NCI-H82 treated with DMSO at 0.1 percent for 48 hours (cell line): ENCODE measurements around the gene RAB5B.
"Not testable (repeated sequence)": the region's sequence is repeated elsewhere in the genome, so short reads cannot be mapped to it uniquely, and the experiment has no call there.

ENCODE experiments used
- DNase-seq: peaks from one replicate; lab custom pipeline; 2025; ENCODE audit not compliant: unreplicated experiment; lab: John Stamatoyannopoulos, UW

Gene RAB5B

GRCh38 chr12:55940065-55940732 is 33.7 kb upstream of the RAB5B start:
- peak; percentile 41 for DNase-seq

GRCh38 chr12:55942055-55942454 is 31.8 kb upstream of the RAB5B start:
- DNase-seq: no peak

GRCh38 chr12:55942577-55943136 is 31.2 kb upstream of the RAB5B start:
- DNase-seq: no peak

DNA sequence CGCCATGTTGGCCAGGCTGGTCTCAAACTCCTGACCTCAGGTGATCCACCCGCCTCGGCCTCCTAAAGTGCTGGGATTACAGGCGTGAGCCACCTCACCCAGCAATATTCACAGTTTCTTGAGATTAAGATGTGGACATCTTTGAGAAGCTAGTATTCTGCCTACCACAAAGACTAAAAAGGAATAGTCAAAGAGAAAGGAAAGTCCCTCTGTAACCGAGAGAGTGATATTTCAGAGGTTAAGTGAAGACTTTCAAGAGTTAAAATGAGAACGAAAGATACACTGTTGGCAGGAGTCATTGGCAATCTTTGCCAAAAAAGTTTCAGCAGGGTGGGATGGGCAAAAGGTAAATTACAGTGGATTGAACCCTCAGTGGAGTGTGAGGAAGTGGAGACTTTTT is 27.3 kb upstream of the RAB5B start:
- no peak for DNase-seq

DNA sequence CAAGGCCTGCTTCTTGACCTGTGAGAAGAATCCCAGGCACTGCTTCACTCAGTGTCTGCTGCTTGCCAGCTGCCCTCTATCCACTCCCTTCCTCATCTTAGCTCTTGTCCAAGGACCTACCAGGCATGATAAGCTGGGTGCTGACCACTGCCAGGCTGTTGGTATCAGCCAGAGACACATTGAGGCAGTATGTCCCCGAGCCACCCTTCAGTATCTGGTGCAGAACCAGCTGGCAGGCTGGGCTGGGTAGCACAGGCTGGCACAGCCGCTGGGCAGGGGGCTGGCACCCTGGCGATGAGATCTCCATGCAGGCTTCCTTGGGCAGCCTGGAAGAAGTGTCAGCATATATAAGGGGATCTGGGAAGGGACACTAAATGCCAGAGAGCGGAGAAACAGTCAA is 18.5 kb upstream of the RAB5B start:
- DNase-seq: no peak

DNA sequence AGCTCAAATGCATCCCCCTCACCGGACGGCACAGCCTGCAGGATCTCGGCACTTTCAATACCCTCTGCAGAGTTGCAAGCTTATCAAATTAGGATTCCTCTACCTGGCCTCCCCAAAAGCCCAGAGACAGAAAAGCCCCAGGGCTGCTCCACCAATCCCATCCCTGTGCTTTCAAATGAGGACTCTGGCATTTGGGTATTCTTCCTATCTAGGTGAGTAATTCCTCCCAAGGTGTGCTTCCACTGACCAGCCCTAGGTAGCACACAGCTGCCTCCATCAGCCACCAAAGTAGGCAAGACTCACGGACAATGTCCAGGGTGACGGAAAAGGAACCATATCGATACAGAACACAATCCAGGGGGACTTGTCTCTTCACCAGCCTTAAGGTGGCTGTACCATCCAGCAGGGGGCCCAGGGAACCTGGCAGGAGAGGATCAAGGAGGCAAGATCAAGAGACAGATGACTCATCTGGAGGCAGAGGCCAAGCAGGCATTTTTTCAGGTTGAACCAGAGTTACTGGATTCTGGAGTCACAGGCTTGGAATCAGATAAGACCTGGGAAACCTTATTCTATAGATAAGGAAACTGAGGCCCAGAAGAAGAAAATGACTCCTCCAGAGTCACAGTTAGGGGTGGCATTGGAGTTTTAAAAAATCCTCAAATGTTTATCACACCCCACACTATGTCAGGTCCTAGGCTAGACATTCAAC is 17.9 kb upstream of the RAB5B start:
- no peak for DNase-seq

DNA sequence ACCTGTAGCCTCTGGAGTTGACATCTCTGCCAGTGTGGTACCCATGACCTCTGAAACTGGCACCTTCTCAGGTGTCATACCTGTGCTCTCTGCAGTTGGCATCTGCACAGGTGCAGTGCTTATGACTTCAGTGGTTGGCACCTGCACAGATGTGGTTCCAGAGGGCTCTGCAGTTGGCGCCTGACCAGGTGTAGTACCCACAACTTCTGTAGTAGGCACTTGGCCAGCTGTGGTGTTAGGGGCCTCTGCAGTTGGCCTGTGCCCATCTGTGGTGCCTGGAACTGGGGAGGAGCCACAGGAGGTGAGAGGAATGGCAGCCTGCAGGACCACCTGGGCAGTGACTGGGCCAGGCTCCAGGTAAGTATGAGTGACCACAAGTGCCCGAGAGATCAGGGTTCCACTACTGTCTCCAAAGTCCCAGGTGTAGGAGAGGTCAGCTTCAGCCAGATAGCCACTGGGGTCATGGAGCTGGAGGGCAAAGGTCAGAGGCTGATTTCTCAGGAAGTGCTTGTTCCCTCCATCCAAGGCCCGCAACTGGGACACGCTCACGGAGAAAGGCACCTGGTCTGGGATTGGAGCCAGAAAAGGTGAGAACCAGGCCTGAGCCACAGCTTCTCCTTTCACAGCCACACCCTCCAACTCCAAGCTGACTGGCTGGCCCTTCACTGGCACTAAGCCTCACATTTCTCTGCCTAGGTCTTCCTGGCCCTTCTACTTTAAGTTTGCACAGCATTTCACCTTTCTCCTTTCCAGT is 16.6 kb upstream of the RAB5B start:
- no peak for DNase-seq

DNA sequence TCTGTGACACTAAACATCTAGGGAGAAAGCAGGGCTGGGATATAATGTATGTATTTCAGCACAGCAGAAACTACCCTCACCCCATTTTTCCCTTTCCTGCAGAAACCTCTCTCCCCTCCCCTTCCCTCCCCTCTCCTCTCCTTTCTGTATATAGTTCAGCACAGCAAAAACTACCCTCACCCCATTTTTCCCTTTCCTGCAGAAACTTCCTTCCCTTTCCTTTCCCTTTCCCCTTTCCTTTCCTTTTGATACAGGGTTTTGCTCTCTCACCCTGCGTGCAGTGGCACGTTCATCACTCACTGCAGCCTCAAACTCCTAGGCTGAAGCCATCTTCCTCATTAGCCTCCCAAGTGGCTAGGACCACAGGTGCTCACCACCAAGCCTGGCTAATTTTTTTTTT is 10.1 kb upstream of the RAB5B start:
- DNase-seq: no peak

GRCh38 chr12:55965240-55965639 is 8.6 kb upstream of the RAB5B start:
- no peak for DNase-seq

GRCh38 chr12:55965941-55966407 is 7.9 kb upstream of the RAB5B start, which contains the start of gene PMEL:
TSS of gene PMEL (minus strand) at chr12:55966042. CDS start at chr12:55966011, 31 bp downstream.
- DNase-seq: no peak

DNA sequence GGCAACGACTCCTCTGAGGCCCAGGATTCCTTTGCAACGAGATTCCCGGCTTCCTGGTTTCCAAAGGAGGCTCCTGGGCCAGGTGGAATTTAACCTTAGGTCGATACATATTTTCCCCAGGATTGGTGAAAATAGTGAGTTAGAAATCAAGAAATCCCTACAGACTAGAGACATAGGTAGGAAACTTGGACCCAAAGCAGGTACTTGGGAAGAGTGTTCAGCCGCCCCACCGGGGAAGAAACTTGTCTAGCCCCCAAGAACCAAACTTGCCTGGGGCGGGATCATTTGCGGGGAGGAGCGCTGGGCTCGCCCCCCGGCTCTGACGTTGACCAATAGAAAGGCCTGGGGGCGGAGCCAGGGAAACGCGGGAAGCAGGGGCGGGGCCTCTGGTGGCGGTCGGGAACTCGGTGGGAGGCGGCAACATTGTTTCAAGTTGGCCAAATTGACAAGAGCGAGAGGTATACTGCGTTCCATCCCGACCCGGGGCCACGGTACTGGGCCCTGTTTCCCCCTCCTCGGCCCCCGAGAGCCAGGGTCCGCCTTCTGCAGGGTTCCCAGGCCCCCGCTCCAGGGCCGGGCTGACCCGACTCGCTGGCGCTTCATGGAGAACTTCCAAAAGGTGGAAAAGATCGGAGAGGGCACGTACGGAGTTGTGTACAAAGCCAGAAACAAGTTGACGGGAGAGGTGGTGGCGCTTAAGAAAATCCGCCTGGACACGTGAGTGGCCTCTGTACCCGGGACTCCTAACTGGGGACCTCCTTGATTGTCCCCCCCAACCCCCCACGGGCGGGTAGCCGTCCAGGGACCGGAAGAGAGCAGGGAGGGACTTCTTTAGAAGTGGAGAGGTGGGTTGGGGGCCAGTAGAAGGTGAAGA is 7.2 kb upstream of the RAB5B start, which contains the start of gene CDK2:
Gene CDK2 (plus strand): TSS at position 423 of the 874 bp plus-strand sequence. CDS start 179 bp downstream, at position 602.
- DNase-seq: peak; percentile 80

- no peak for DNase-seq
These were observed 4.5 kb upstream of the RAB5B start for GRCh38 chr12:55969356-55969755.

DNA sequence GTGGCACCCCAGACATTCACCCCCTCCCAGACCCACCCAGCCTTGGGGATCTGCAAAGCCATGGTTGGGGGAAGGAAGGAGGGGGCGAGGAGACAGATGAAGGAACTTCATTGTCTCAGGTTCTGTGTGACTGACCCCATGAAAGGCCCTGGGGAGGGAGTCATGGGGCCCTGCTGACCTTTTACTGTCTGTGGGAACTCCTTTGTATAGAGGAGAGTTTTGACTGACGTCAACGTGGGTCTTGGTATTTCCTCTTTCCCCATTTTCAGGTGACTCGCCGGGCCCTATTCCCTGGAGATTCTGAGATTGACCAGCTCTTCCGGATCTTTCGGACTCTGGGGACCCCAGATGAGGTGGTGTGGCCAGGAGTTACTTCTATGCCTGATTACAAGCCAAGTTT is 3.1 kb upstream of the RAB5B start:
- DNase-seq: no peak

DNA sequence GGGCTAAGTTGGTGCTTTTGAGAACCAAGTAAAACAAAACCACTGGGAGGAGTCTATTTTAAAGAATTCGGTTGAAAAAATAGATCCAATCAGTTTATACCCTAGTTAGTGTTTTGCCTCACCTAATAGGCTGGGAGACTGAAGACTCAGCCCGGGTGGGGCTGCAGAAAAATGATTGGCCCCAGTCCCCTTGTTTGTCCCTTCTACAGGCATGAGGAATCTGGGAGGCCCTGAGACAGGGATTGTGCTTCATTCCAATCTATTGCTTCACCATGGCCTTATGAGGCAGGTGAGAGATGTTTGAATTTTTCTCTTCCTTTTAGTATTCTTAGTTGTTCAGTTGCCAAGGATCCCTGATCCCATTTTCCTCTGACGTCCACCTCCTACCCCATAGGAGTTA is 1.8 kb upstream of the RAB5B start:
- DNase-seq: no peak

- DNase-seq: no peak
These were observed 1.4 kb upstream of the RAB5B start for GRCh38 chr12:55972456-55972855.

GRCh38 chr12:55972911-55973598 is 823 bp upstream of the RAB5B start:
- no peak for DNase-seq

DNA sequence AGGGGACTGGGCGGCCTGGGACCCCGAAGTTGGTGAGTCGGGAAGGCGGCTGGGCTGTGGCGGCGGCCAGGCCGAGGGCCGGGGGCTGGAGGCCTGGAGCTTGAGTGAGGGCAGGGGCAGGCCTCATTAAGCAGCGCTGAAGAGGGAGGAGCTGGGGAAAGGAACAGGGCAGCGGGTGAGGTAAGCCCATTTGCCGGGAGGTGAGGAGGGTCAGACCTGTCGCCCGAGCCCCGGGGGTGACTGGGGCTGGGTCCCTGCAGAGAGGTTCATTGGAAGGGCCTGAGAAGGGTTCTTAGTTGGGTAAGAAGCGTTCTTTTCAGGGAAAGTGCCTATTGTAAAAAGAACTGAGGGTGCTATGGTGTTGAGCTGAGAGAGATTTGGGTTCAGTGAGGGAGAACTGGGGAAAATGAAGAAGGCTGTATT is 441 bp downstream of the RAB5B start:
- DNase-seq: no peak

GRCh38 chr12:55978393-55978792 is 4.5 kb downstream of the RAB5B start:
- no peak for DNase-seq

DNA sequence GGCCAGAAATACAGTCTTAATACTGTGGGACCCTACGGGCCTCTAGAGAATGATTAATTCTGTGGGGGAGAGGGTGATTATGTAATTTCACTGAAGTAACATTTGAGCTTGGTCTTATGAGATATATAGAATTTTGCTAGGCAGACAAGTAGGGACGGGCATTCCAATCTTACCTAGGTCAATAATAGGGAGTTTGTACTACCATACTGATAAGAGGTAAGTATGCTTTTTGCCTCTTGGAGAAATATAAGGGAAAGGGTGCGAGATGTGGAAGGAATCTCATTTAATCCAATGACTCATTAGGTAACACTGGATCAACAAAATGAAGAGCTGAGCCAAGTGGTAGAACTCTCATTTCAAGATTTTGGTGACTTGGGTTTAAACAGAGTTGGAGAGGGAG is 5.2 kb downstream of the RAB5B start:
- DNase-seq: no peak

DNA sequence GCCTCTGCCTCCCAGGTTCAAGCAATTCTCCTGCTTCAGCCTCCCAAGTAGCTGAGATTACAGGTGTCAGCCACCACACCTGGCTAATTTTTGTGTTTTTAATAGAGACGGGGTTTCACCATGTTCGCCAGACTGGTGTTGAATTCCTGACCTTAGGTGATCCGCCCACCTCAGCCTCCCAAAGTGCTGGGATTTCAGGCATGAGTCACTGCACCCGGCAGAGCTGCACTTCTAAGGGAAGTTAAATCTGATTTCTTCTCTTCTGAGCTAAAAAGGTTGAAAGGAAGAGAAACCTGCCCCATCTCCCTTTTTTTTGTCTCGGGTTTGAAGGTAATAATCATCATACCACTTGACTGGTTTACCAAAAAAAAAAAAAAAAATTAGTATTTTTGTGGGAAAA is 8.0 kb downstream of the RAB5B start:
- DNase-seq: not testable (repeated sequence)
